HCT116 (cell line): Measurements from ENCODE around the gene SNX13. TPM values are rescaled to one million over a fixed set of nuclear protein-coding genes. Genes with fewer than 3 reads are reported as not detected.

Experiments
- ATAC-seq: fragments of 200-7000 bp; cut with Tn5 transposase; 2 replicates; pipeline ENCODE4 v1.9.1; 2020; ENCODE audit warnings: mild to moderate bottlenecking, moderate library complexity
- BruUV-seq: library from RNA; stranded (reverse); fragments of 400-500 nt; replicated peaks from 2 replicates; lab custom pipeline; 2021; lab: Mats Ljungman, UMichigan
- CTCF ChIA-PET: fragments of 300-600 bp; sonication (Branson Sonifier 250); formaldehyde crosslinking; loops from one replicate; lab custom pipeline; 2021; ENCODE audit warnings: antibody characterized with exemption; lab: Charles Lee
- POLR2A ChIA-PET: fragments of 300-600, 350-600 bp; sonication (Branson Sonifier 250); formaldehyde crosslinking; loops from one replicate; lab custom pipeline; 2021; ENCODE audit warnings: antibody characterized with exemption; lab: Charles Lee
- RAD21 ChIA-PET, 2 experiments: fragments of 300-600 bp; sonication (Branson Sonifier 250); formaldehyde crosslinking; loops; one replicate each; lab custom pipeline; 2023; ENCODE audit warnings: low total read pairs in 2 of 2; ENCODE audit not compliant: uncharacterized antibody in 2 of 2, unreplicated experiment in 2 of 2, low non-redundant PET in 1 of 2; lab: Charles Lee
- DNase-seq: peaks from one replicate; pipeline ENCODE4 v3.0.0-alpha.2; 2010; ENCODE audit warnings: low read depth, low spot score
- H2AFZ ChIP-seq: fragments of 200-600 bp; shearing (Covaris generic), sonication (generic); 2 replicates; pipeline ENCODE4 v1.6.1; 2017; ENCODE audit warnings: low read depth, mixed run types, mixed read lengths, antibody characterized with exemption, low read length; ENCODE audit not compliant: poor library complexity, severe bottlenecking
- H3K27ac ChIP-seq: 2 replicates; pipeline ENCODE4 v1.5.1; 2012; ENCODE audit warnings: low read depth, low read length
- H3K27me3 ChIP-seq: fragments of 200-600 bp; sonication (generic); 2 replicates; pipeline ENCODE4 v1.6.1; 2016; ENCODE audit warnings: mixed run types, low read length, mixed read lengths; ENCODE audit not compliant: insufficient read depth
- H3K36me3 ChIP-seq, 2 experiments: fragments of 200-500 bp in 1 of 2; fragments of 200-600 bp in 1 of 2; sonication (Bioruptor generic) in 1 of 2; sonication (generic) in 1 of 2; 2 replicates each; pipeline versions ENCODE4 v1.5.1 to v1.6.1; 2014 to 2016; ENCODE audit warnings: low read length in 2 of 2, inconsistent platforms in 1 of 2, mixed read lengths in 1 of 2, mixed run types in 1 of 2; ENCODE audit not compliant: insufficient read depth in 2 of 2, control insufficient read depth in 1 of 2
- H3K4me1 ChIP-seq, 2 experiments: fragments of 200-600 bp in 1 of 2; sonication (generic) in 1 of 2; 2 replicates each; pipeline versions ENCODE4 v1.5.1 to v1.6.1; 2012 to 2017; ENCODE audit warnings: low read length in 2 of 2, inconsistent platforms in 1 of 2, mild to moderate bottlenecking in 1 of 2, mixed read lengths in 1 of 2, mixed run types in 1 of 2, moderate library complexity in 1 of 2; ENCODE audit not compliant: insufficient read depth in 2 of 2, control insufficient read depth in 1 of 2
- H3K4me2 ChIP-seq: fragments of 200-600 bp; sonication (generic); 2 replicates; pipeline ENCODE4 v1.6.1; 2017; ENCODE audit warnings: mixed run types, low read length, mixed read lengths
- H3K4me3 ChIP-seq, 2 experiments: fragments of 200-600 bp in 1 of 2; sonication (generic) in 1 of 2; replicated peaks in 1 of 2; 2 replicates each; pipeline ENCODE4 v1.5.1; 2011 to 2016; ENCODE audit warnings: low read length in 2 of 2, control low read depth in 1 of 2, low read depth in 1 of 2, mild to moderate bottlenecking in 1 of 2, mixed read lengths in 1 of 2, mixed run types in 1 of 2
- H3K79me2 ChIP-seq: fragments of 200-600 bp; sonication (generic); 2 replicates; pipeline ENCODE4 v1.6.1; 2017; ENCODE audit warnings: mild to moderate bottlenecking, mixed run types, low read length, moderate library complexity, mixed read lengths; ENCODE audit not compliant: insufficient read depth
- H3K9ac ChIP-seq: fragments of 200-600 bp; sonication (generic); 2 replicates; pipeline ENCODE4 v1.6.1; 2016; ENCODE audit warnings: low read length, mixed read lengths
- H3K9me2 ChIP-seq: fragments of 200-600 bp; sonication (generic), shearing (Covaris generic); 2 replicates; pipeline ENCODE4 v1.6.1; 2017; ENCODE audit warnings: mixed run types, mild to moderate bottlenecking, moderate library complexity; ENCODE audit not compliant: insufficient read depth
- H3K9me3 ChIP-seq, 2 experiments: fragments of 200-500 bp in 1 of 2; fragments of 200-600 bp in 1 of 2; sonication (Bioruptor generic) in 1 of 2; sonication (generic) in 1 of 2; 2 replicates each; pipeline ENCODE4 v1.6.1; 2014 to 2017; ENCODE audit warnings: low read length in 2 of 2, mixed read lengths in 2 of 2, inconsistent platforms in 1 of 2, low read depth in 1 of 2, mild to moderate bottlenecking in 1 of 2, mixed run types in 1 of 2, moderate library complexity in 1 of 2; ENCODE audit not compliant: control insufficient read depth in 1 of 2, insufficient read depth in 1 of 2
- H4K20me1 ChIP-seq: fragments of 200-600 bp; sonication (generic), shearing (Covaris generic); 2 replicates; pipeline ENCODE4 v1.6.1; 2017; ENCODE audit warnings: mixed run types, mild to moderate bottlenecking, moderate library complexity; ENCODE audit not compliant: insufficient read depth
- ATF3 ChIP-seq: IDR thresholded peaks from 2 replicates; pipeline ENCODE4 v1.6.1; 2012
- EGR1 ChIP-seq: IDR thresholded peaks from 2 replicates; pipeline ENCODE4 v1.6.1; 2012; ENCODE audit warnings: low read depth
- EZH2 ChIP-seq: fragments of 200-600 bp; sonication (generic); IDR thresholded peaks from 2 replicates; pipeline ENCODE4 v1.6.1; 2017; ENCODE audit warnings: antibody characterized with exemption, mixed run types
- EZH2phosphoT487 ChIP-seq: fragments of 200-600 bp; IDR thresholded peaks from 2 replicates; pipeline ENCODE4 v1.6.1; 2018; ENCODE audit warnings: antibody characterized with exemption, borderline replicate concordance
- JUND ChIP-seq: IDR thresholded peaks from 2 replicates; pipeline ENCODE4 v1.6.1; 2012
- RAD21 ChIP-seq: IDR thresholded peaks from 2 replicates; pipeline ENCODE4 v1.6.1; 2012; ENCODE audit warnings: low read depth, mild to moderate bottlenecking
- REST ChIP-seq: IDR thresholded peaks from 2 replicates; pipeline ENCODE4 v1.6.1; 2012; ENCODE audit warnings: low read depth
- SP1 ChIP-seq: IDR thresholded peaks from 2 replicates; pipeline ENCODE4 v1.6.1; 2012; ENCODE audit warnings: low read depth
- TCF7L2 ChIP-seq: IDR thresholded peaks from 2 replicates; pipeline ENCODE4 v1.7.0; 2011; ENCODE audit warnings: borderline replicate concordance, inconsistent platforms; ENCODE audit not compliant: insufficient read depth, insufficient read length; ENCODE audit errors: extremely low read depth
- ZBTB33 ChIP-seq: IDR thresholded peaks from 2 replicates; pipeline ENCODE4 v1.6.1; 2011; ENCODE audit warnings: mild to moderate bottlenecking, low read length, moderate library complexity; ENCODE audit not compliant: insufficient replicate concordance; ENCODE audit errors: extremely low read depth
- ZNF274 ChIP-seq: fragments of 200-500 bp; sonication (Bioruptor generic); IDR thresholded peaks from 2 replicates; pipeline ENCODE4 v1.6.1; 2014; ENCODE audit warnings: mild to moderate bottlenecking, low read depth, low read length, inconsistent platforms
- intact Hi-C: fragments of 100-400 bp; cut with micrococcal nuclease; formaldehyde crosslinking; loops from 2 replicates; pipeline ENCODE4 v1.10.0; 2022
- total RNA-seq: library from RNA; stranded (reverse); gene quantifications from one replicate; pipeline ENCODE4 v1.2.1, GENCODE V29; 2021; ENCODE audit not compliant: unreplicated experiment

The SNX13 gene
- total RNA-seq, 1 experiment from 2014 or later, result 33.4 TPM

GRCh38 chr7:17792075-17792936, 148.0 kb downstream of the SNX13 start:
- Histone ChIP-seq H3K27me3 (no peaks in the 10 kb centered on the region), H3K36me3 (0 out of 4 replicates have a peak, but pooled peaks cover 0 to 4% of the 10 kb centered on the region in 2 experiments), H3K9ac (no peak overlapping the region), H3K4me3 (no peak overlapping the region), H3K27ac (no peak overlapping the region), H3K79me2 (no peaks in the 10 kb centered on the region), H3K4me1 (no peaks in the 10 kb centered on the region), H3K4me2 (no peak overlapping the region), H3K9me2 (no peaks in the 10 kb centered on the region), H2AFZ (no peak overlapping the region), H3K9me3 (no peaks in the 10 kb centered on the region), H4K20me1 (no peaks in the 10 kb centered on the region)
- intact Hi-C loops, result no loop called here
- ChIA-PET POLR2A (no interaction called here), RAD21 (no interaction called here), CTCF (interaction anchor here (1.6 kb wide), 1 partner anchor 22 kb away, joined by 8 read pairs; no protein-coding TSS in a partner anchor)
- no peak for TF ChIP-seq SP1
- TF ChIP-seq JUND, result no peak
- no peak for TF ChIP-seq ZNF274
- no peak for TF ChIP-seq RAD21
- no peak for TF ChIP-seq REST
- no peak for TF ChIP-seq TCF7L2
- TF ChIP-seq EGR1, result no peak
- no peak for TF ChIP-seq EZH2phosphoT487
- no peak for TF ChIP-seq ATF3
- no peak for TF ChIP-seq EZH2
- no peak for TF ChIP-seq ZBTB33
- DNase-seq (no peak), ATAC-seq (no peak)
- BruUV-seq, result no TSS peak
